Anterior cingulate cortex (tissue), 58 donors: ENCODE data around the gene WNT7A.
A peak's percentile ranks its signal among the peaks of the same experiment; 100 is the strongest.

Experiments used
- DNase-seq, 58 donors: peaks; one replicate each; lab custom pipeline; 2025; lab: John Stamatoyannopoulos, UW

The WNT7A gene

DNA sequence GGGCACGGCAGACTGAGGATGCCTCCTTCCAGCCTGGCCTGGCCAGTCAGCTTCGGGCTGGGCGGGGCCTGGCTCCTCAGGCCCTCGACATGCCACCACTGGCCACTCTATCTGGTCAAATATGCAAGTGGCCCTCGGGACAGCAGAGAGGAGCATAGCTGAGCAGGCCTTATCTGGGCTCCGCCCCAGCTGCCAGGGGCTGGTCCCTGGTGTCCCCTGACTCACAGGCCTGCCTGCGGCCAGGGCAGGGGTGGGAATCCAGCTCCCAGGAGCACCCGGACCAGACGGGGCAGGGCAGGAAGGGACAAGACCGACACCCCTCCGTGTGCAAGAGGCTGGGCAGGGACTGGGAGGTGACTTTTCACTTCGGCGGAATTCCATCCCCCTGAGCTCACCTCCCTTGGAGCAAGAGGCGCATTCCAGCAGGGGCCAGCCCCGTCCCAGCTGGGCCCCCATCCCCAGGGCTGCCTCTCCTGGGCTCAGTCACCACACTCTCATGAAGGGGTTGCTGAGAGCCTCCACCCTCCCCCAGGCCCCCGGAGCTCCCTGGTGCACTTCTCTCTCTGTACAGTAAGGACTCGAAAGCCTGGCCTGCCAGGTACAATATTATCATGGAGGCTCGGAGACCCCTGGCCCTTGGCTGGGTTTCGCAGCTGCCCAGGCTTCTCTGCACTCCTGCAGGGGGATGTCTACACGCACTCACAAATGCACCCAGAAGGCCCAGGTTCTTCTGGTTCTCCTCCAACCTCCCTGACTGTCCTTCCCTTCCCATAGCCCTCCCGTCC, 29.5 kb downstream of the WNT7A start:
- no peak for DNase-seq

DNA sequence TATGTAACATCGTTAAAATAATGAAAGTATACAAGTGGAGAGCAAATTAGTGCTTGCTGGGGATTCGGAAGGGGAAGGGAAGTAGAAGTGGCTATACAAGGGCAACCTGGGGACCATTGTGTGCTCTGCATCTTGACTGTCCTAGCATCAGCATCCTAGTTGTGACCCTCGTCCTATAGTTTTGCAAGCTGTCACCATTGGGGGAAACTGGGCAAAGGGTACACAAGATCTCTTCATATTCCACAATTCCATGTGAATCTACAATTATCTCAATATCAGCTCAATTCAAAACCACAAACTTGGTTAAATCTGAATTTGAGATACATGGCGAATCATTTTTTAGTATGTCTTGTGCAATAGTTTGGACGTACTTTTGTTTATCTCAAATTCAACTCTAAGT, 30.9 kb downstream of the WNT7A start:
- DNase-seq, result no peak

DNA sequence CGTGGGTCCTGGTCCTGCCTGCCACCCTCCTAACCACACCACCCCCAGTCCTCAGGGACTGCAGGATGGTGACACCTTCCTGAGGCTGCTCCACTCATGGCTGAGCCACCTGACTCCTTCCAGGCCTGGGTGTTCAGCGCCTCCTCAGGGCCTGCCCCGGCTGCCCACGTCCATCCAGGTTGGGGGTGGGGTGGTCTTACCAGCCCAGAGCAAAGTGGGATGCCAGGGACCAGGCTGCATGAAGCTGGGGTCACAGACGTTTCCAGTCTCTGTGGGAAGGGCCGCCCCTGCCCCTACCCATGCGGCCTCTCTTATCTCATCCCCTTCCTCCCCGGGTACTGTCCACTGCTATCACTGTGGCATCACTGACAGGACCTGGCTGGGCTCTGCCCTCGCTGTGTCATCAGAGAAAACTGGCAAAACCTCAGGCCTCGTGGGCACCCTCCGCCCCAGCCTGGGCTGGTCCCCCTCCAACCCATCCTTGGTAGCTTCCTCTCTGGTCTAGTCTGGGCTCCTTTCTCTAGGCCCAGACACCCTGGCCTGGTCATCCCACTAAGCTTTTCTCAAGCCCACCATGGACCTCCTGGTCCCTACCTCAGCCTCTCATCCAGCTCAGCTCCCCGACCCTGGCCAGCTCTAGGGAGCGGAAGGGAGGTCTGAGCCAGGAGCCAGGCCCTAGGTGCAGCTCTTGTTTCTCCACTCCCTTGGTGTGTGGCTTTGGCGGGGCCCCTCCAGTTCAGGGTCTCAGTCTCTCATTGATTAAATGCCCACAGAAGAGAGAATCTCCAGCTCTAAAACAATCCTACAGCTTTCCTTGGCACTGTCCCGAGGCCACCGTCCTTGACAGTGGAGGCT, 32.9 kb downstream of the WNT7A start:
- DNase-seq, result no peak

DNA sequence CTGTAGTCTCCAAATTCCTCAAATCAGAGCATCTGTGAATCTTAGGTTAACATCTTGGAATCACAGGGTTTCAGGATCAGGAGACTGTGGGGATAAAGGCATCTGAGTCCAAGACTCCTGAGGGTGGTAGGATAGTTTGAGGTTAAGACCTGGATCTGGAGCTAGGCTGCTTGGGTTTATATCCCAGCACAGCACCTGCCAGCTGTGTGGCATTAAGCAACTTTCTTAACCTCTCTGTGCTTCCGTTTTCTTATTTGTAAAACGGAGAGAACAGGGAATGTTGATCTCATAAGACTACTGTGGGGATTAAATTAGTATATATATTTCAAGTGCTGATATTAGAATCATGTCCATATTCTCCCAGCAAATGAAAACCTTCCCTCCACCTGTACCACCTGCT, 33.6 kb downstream of the WNT7A start:
- DNase-seq, result no peak

DNA sequence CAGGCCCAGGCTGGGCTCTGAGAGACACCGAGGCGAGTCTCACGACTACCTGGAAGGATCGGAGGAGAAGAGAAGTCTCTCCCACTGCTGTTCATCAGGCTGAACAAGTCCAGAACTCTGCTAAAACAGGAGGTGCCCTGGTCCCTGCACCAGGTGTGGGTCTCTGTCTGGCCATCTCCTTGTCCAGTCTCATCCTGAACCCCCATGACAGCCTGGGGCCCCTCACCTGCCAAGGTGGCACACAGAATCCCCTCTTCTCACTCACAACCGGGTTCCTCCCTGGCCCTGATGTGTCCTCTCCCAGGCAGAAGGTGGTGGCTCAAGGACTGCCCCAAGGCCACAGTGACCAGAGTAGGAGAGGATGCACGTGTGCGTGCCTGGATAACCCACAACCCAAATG, 34.1 kb downstream of the WNT7A start:
- no peak for DNase-seq

DNA sequence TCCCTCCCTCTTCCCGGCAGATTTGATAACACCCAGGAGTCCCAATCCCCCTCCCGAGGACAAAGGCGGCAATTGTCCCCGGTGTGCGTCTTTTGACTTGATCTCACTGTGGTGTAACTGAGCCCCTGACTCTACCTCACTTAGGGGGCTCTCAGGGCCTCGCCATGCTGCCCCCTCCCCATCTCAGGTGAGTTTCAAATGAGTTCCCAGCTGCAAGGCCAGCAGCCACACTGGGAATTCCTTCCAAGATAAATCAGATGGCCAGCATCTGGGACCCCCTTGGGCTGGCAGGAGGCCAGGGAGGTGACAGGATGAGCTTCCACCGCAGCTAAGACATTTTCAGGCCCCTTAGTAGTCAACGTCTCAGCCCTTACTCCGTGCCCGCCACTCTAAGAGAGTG, 35.0 kb downstream of the WNT7A start:
- no peak for DNase-seq

DNA sequence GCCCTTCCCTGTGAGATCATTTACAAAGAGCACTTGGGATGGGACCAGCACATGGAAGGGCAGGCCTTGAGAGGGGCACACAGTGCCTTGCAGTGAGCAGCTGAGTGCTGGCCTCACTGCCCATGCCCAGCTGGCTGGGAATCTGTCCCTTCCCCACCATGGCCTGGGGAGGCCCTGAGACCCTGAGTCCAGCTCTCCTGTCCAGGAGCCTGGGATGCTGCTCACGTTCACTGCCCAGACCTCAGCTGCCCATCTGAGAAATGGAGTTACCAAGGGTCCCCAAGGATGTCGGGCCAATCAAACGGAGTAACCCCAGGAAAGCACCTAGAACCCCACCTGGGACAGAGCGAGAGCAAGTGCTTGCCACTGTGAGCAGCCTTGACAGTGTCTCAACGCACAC, 35.6 kb downstream of the WNT7A start:
- DNase-seq, result no peak

DNA sequence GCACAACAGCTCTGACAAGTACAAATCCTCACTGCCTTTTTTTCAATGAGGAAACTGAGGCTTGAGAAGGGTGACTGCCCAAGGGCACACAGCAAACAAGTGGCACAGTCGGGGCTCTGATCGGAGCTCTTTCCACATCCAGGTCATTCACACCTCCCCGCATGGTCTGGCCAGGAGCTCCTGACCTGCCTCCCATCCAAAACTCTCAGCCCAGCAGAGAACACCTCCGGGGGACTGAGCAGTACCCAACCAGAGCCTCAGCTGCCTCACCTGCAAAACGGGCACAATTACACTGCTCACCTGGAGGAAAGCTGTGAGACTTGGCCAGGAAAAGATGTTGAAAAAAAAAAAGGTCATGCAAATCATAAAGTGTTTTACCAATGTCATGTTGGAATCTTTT, 36.5 kb downstream of the WNT7A start:
- DNase-seq, result no peak

DNA sequence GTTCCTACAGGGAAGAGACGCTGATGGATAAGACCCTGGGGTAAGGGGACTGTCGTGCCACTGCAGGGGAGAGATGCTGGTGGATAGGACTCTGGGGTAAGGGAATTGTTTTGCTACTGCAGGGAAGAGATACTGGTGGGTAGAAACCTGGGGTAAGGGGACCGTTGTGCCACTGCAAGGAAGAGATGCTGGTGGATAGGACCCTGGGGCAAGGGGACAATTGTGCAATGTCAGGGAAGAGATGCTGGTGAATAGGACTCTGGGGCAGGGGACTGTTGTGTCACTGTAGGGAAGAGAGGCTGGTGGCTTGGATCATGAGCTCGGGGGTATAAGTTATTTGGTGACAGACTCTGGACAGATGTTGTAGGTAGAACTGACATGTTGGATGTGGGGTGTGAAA, 37.6 kb downstream of the WNT7A start:
- no peak for DNase-seq

DNA sequence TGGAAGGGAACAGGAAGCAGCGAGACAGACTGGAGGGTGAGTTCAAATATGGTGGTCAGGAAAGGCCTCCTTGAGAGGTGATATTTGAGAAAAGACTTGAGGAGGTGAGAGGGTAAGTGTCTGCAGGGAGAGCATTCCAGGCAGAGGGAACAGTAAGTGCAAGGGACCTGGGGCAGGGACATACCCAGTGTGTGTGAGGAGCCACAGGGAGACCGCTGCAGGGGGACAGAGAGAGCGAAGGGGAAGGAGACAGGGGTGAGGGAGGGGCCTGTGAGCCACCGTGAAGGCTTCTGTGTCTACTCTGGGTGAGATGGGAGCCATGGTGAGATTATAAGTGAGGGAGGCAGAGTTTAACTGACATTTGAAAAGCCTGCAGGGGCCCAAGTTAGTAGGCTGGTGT, 38.0 kb downstream of the WNT7A start:
- no peak for DNase-seq

DNA sequence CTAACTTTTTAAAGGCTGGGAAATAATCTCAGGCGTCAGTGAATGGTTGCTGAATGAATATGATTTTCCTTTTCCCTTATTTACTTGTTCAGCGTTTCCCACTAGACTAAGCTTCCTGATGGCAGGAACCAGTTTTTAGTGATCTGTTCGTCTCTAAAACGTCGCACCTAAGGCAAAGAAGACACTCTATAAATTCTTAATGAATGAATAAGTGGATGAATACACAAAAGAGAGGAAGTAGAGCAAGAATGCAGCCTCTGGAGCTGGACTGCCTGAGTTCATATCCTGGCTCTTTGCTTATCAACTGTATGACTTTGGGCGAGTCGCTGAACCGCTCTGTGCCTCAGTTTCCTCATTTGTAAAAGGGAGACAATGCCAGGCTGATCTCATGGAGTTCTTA, 38.7 kb downstream of the WNT7A start:
- DNase-seq, result no peak

DNA sequence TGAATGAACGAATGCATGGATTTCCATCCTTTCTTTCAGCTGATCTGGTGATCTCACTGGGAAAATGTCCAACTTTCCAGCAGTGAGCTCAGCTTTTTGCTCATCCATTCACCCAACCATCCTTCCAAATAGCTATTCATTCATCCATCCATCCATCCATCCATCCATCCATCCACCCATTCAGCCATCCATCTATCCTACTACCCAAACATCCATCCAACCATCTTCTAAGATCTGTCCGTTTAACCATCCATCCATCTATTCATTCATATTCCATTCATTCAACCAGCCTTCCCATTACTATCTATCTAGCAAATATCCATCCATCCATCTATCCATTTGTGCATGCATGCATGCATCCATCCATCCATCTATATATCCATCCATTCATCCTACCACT, 39.4 kb downstream of the WNT7A start:
- DNase-seq, result no peak

DNA sequence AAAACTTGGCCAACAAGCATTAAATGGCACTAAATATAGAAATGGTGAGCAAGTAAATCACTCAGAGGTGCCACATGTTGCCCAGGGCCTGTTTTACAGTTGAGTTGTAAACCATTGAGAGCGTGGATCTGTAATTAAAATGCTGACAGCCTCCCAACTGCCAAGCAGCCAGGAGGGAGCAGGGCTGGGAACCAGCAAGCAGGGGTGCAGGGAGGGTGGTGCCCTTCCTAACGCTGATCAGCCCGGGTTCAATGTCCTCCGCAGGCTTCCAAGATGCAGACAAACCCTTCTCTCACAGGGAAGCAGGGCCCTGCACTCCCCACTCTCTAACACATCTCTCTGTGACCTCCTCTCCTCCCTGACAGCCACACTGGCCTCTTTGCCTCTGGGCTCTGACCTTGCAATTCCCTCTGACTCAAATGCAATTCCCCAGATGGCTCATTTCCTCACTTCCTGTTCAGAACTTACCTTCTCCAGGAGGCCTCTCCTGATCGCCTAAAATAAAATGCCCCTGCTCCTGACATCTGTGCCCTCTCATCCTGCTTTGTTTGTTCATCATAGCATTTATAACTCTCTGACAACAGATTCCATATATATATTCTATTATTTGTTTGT, 40.0 kb downstream of the WNT7A start:
- DNase-seq, result peak in 4 of 58 donors; percentile 8 to 15 (median 10)

DNA sequence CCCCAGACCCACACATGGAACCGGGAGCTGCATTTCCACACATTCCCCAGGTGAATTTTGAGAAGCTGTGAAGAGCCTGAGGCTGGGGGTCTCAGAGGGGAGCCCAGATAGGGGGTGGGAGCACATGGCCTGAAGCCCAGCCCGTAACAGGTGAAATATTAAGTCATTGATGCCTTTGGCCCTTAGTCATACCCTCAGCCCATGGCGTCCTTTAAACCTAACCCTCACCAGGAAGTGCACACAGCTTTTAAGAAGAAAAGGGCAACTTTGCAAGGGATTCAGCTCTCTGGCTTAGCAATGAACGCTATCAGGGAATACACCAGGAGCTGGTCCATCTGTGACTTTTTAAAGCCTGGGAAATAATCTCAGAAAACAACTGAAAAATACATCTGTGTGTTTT, 40.6 kb downstream of the WNT7A start:
- DNase-seq, result no peak

DNA sequence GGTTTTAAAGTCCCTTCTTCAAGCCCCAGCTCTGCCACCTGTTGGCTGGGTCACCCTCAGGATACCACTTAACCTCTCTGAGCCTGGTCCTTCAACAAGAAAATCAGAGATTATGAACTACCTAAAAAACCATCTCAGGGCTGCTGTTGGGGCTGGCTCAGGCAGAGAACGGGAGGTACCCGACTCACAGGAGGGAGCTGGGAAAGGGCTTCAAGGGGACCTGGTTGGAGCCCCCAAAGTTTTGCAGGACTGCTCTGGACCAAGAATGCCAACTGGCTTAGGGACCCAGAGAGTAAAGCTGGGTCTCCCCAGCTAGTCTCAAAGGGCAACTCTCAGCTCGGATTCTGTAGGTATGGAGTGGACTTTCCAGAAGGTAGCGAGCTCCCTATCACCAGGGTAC, 41.5 kb downstream of the WNT7A start:
- DNase-seq, result no peak

DNA sequence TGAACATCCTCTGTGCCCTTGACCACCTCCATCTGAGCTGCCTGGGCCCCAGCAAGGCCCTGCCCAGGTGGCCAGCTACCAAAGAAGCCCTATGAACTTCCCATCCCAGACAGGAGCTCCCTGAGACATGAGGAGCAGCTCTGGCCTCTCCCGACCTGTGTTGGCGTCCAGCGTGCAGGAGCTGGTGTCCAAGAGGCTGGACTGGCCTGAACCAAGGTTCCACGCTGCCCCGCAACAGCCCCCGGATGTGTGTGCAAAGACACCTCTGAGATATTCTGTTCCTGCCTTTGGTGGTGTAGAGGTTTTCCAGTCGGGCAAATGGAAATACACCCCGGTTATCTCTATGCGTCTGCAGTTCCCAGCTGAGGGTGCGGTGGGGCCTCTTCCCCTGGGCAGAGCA, 42.1 kb downstream of the WNT7A start:
- DNase-seq, result no peak

DNA sequence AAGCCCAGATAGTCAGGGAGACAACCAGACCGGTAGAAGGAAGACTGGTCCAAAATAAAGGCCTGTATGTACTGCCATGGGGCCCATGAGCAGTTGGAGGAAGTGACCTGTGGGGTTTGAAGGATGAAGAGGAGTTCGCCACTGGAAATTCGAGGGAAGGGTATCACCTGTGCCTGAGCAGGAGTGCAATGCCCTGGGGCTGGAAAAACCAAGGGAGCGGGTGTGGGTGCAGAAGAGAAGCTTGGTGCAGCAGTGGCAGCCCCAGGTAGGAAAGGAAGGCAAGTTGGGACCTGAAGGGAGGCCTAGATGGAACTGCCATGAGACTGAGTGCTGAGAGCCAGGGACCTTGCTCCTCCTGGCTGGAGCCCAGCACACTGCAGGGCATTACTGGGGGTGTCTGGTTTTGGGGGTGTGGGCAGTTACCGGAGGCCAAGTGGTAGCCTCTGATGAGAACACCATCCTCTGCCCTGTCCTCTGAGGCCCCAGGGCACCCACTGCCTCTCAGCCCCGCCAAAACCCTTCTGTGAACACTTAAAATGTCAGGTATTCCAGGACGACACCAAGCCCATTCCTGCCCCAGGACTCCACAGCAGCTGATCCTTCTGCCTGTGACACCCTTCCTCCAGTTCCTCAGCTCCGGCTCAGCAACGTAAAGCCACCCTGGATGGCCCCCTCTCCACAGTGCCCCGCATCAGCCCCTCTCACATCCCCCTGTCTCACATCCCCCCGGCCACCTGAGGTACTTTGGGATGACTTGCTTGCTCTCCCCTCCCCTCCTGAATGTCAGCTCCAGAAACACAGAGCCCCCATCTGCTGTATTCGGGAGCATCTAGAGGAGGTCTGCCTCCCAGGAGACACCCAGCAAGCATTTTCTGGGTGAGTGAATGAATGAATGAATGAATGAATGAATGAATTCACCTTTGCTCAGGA, 42.9 kb downstream of the WNT7A start:
- no peak for DNase-seq

DNA sequence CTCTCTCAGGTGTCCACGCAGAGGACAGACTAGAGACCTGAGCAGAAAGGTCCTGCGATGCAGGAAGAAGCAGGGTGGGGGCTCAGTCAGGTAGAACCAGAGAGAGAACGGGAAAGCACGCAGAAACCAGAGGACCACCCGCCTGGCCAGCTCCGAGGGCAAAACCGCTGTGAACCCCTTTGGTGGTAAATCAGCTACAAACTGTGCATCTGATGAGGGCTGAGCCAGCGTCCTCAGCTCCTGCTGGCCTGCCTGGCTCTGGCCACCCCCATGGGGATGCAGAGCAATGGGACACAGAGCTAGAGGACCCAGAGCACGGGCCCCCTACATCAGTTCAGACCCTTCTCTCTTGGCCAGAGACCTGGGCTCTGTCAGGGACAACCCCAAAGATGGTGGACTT, 44.6 kb downstream of the WNT7A start:
- no peak for DNase-seq

DNA sequence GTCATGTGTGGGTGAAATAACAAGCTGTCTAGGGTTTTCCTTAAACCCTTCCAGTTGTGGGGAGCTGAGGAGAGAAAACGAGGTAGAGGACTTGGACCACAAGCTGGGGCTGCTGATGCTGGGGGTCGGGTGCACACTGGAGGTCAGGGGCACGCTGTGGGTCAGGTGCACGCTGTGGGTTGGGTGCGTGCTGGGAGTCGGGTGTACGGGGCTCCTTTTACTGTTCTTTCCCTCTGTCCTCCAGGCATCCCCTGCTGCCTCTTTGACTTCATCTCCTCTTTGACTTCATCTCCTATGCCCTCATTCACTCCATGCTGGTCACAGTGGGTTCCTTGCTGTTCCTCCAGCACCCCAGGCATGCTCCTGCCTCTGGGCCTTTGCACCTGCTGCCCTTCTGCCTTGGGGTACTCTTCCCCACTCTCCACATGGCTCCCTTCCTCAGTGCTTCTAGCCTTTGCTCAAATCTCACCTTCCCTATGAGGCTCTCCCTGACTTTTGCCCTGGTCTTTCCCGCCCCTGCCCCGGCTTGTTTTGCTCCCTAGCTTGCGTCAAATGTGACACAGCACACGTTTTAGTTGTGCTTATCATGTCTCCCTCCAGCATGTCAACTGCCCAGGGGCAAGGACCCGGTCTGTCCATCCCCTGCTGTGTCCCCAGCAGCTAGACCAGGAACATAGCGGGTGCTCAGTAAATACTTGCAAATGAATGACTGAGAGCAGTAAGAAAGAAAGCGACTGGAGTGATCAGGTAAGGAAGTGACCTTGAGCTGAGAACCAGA, 45.4 kb downstream of the WNT7A start:
- DNase-seq, result no peak
